NCI-H82 treated with DMSO at 0.1 percent for 48 hours (cell line): ENCODE results near the gene NLGN4Y.
"Not testable (repeated sequence)": the region's sequence is repeated elsewhere in the genome, so short reads cannot be mapped to it uniquely, and the experiment has no call there.

Experiments used
- DNase-seq: peaks from one replicate; lab custom pipeline; 2025; ENCODE audit not compliant: unreplicated experiment; lab: John Stamatoyannopoulos, UW

The NLGN4Y gene

GRCh38 chrY:14834103-14835060 lies 310.1 kb downstream of the NLGN4Y start:
- no peak for DNase-seq

- DNase-seq = no peak
These were observed 313.1 kb downstream of the NLGN4Y start for GRCh38 chrY:14837466-14837865.

- DNase-seq = no peak
These were observed 326.4 kb downstream of the NLGN4Y start for GRCh38 chrY:14850734-14851133.

- no peak for DNase-seq
These were observed 336.1 kb downstream of the NLGN4Y start for GRCh38 chrY:14860448-14860847.

- DNase-seq = not testable (repeated sequence)
These were observed 336.7 kb downstream of the NLGN4Y start for GRCh38 chrY:14861033-14861432.

- DNase-seq = no peak
These were observed 347.6 kb downstream of the NLGN4Y start for GRCh38 chrY:14871971-14872370.
